ENCODE data around the gene NCAPD2.

GRCh38 chr12:6523708-6524107 lies 29.8 kb downstream of the NCAPD2 start:
- TF ChIP-seq CTCF (IDR thresholded peaks at IDR 0.05; ENCODE audit: low read length) (no peak), EZH2 (optimal IDR thresholded peaks at IDR 0.05; ENCODE audit: low read depth, low read length) (no peak)

All from MM.1S (cell line).